GM12878 (cell line): ENCODE data around the gene GGT5. TPM values are rescaled to one million over a fixed set of nuclear protein-coding genes. Genes with fewer than 3 reads are reported as not detected.

Experiments
- ATAC-seq: fragments of 200-7000 bp; cut with Tn5 transposase; 3 replicates; pipeline ENCODE4 v1.9.1; 2020; ENCODE audit warnings: mild to moderate bottlenecking, moderate library complexity
- BruUV-seq: library from RNA; stranded (reverse); fragments of 400-500 nt; replicated peaks from 2 replicates; lab custom pipeline; 2021; lab: Mats Ljungman, UMichigan
- CTCF ChIA-PET: fragments of 300-600 bp; sonication (Branson Sonifier 250); formaldehyde crosslinking; extraction: SDS; loops from one replicate; lab custom pipeline; 2021; ENCODE audit warnings: inconsistent platforms; lab: Yijun Ruan, JAX
- POLR2A ChIA-PET: fragments of 350-600 bp; formaldehyde crosslinking; extraction: SDS; loops from one replicate; lab custom pipeline; 2021; ENCODE audit warnings: inconsistent platforms; lab: Charles Lee
- RAD21 ChIA-PET: fragments of 300-600 bp; sonication (Branson Sonifier 250); formaldehyde crosslinking; loops from one replicate; lab custom pipeline; 2023; ENCODE audit warnings: antibody characterized with exemption; ENCODE audit not compliant: unreplicated experiment; lab: Charles Lee
- SMC1A ChIA-PET: fragments of 300-600 bp; sonication (Branson Sonifier 250); formaldehyde crosslinking; loops from one replicate; lab custom pipeline; 2023; ENCODE audit not compliant: unreplicated experiment, uncharacterized antibody; lab: Charles Lee
- DNase-seq: peaks from one replicate; pipeline ENCODE4 v3.0.0-alpha.2; 2011; ENCODE audit warnings: low read depth, low spot score
- FAIRE-seq: peaks from 3 replicates; lab custom pipeline; 2011; peaks lifted over from hg19 to GRCh38; lab: Jason Lieb, UNC
- H2AFZ ChIP-seq: 2 replicates; pipeline ENCODE4 v1.6.0; 2011; ENCODE audit warnings: low read depth, low read length, control low read depth; ENCODE audit not compliant: control insufficient read depth
- H3K27ac ChIP-seq: 2 replicates; pipeline ENCODE4 v1.5.1; 2011; ENCODE audit warnings: control low read depth; ENCODE audit not compliant: control insufficient read depth, insufficient read depth
- H3K27me3 ChIP-seq, 2 experiments: replicated peaks in 1 of 2; 2 replicates each; pipeline versions ENCODE4 v1.6.0 to v1.6.1; 2011; ENCODE audit warnings: low read length in 1 of 2; ENCODE audit not compliant: control insufficient read depth in 2 of 2, insufficient read depth in 2 of 2
- H3K36me3 ChIP-seq, 2 experiments: 2 replicates each; pipeline ENCODE4 v1.5.1; 2011; ENCODE audit warnings: low read length in 1 of 2; ENCODE audit not compliant: control insufficient read depth in 2 of 2, insufficient read depth in 2 of 2
- H3K4me1 ChIP-seq: 2 replicates; pipeline ENCODE4 v1.6.1; 2011; ENCODE audit warnings: mild to moderate bottlenecking, low read length, moderate library complexity, mixed read lengths; ENCODE audit not compliant: control insufficient read depth, insufficient read depth
- H3K4me2 ChIP-seq: 2 replicates; pipeline ENCODE4 v1.6.0; 2011; ENCODE audit warnings: control low read depth; ENCODE audit not compliant: control insufficient read depth, insufficient read depth
- H3K4me3 ChIP-seq: fragments of 200-600 bp; sonication (generic); 2 replicates; pipeline ENCODE4 v1.5.1; 2016
- H3K79me2 ChIP-seq: 2 replicates; pipeline ENCODE4 v1.6.0; 2011; ENCODE audit warnings: low read length; ENCODE audit not compliant: control insufficient read depth, insufficient read depth
- H3K9ac ChIP-seq: 2 replicates; pipeline ENCODE4 v1.8.0; 2011; ENCODE audit warnings: low read length, control low read depth, mixed read lengths; ENCODE audit not compliant: control insufficient read depth, insufficient read depth
- H3K9me3 ChIP-seq: replicated peaks from 3 replicates; pipeline ENCODE4 v1.5.1; 2011; ENCODE audit warnings: mild to moderate bottlenecking, low read length; ENCODE audit not compliant: control insufficient read depth, insufficient read depth
- H4K20me1 ChIP-seq: 2 replicates; pipeline ENCODE4 v1.6.0; 2011; ENCODE audit not compliant: control insufficient read depth, insufficient read depth
- CTCF ChIP-seq, 3 experiments: IDR thresholded peaks in 2 of 3; conservative IDR thresholded peaks in 1 of 3; 2 replicates each; pipeline ENCODE4 v1.5.1; 2011; ENCODE audit warnings: low read depth in 3 of 3, low read length in 3 of 3, mild to moderate bottlenecking in 3 of 3, control low read depth in 2 of 3, moderate library complexity in 2 of 3, inconsistent platforms in 1 of 3, mixed read lengths in 1 of 3; ENCODE audit not compliant: control insufficient read depth in 2 of 3, insufficient read depth in 1 of 3; ENCODE audit errors: extremely low read depth in 1 of 3
- EP300 ChIP-seq, 2 experiments: fragments of 150-350 bp in 1 of 2; IDR thresholded peaks; 2 replicates each; pipeline ENCODE4 v1.6.1; 2011 to 2012; ENCODE audit warnings: low read depth in 2 of 2, low read length in 2 of 2, borderline replicate concordance in 1 of 2, improper control_type of control experiment in 1 of 2, inconsistent platforms in 1 of 2; ENCODE audit not compliant: control insufficient read depth in 1 of 2
- FOS ChIP-seq: IDR thresholded peaks from 3 replicates; pipeline ENCODE4 v1.6.1; 2011; ENCODE audit warnings: borderline replicate concordance; ENCODE audit not compliant: insufficient read length; ENCODE audit errors: extremely low read depth
- GABPA ChIP-seq: IDR thresholded peaks from 2 replicates; pipeline ENCODE4 v1.6.1; 2014; ENCODE audit warnings: antibody characterized with exemption, low read depth, mild to moderate bottlenecking, inconsistent platforms
- HCFC1 ChIP-seq: fragments of 150-350 bp; IDR thresholded peaks from 2 replicates; pipeline ENCODE4 v1.6.1; 2014; ENCODE audit warnings: low read length
- MLLT1 ChIP-seq: fragments of 450-650 bp; IDR thresholded peaks from 2 replicates; pipeline ENCODE4 v1.6.1; 2016; ENCODE audit warnings: mild to moderate bottlenecking
- NR2F1 ChIP-seq: fragments of 450-650 bp; conservative IDR thresholded peaks from 2 replicates; pipeline ENCODE4 v1.6.1; 2017; ENCODE audit warnings: mild to moderate bottlenecking
- POLR2A ChIP-seq: IDR thresholded peaks from 2 replicates; pipeline ENCODE4 v1.6.1; 2011; ENCODE audit warnings: low read depth, mild to moderate bottlenecking, low read length
- RAD51 ChIP-seq: fragments of 450-650 bp; IDR thresholded peaks from 2 replicates; pipeline ENCODE4 v1.6.1; 2016; ENCODE audit warnings: moderate library complexity, mild to moderate bottlenecking, inconsistent platforms
- SIX5 ChIP-seq: IDR thresholded peaks from 2 replicates; pipeline ENCODE4 v1.6.1; 2011; ENCODE audit warnings: mild to moderate bottlenecking, low read depth, low read length, moderate library complexity; ENCODE audit not compliant: severe bottlenecking
- SPI1 ChIP-seq: IDR thresholded peaks from 2 replicates; pipeline ENCODE4 v1.6.1; 2011; ENCODE audit warnings: low read depth, mild to moderate bottlenecking, low read length, moderate library complexity, borderline replicate concordance; ENCODE audit not compliant: insufficient read depth
- SREBF1 ChIP-seq: IDR thresholded peaks from 2 replicates; pipeline ENCODE4 v1.6.1; 2012; ENCODE audit warnings: mild to moderate bottlenecking, low read length
- STAT1 ChIP-seq: fragments of 450-650 bp; conservative IDR thresholded peaks from 2 replicates; pipeline ENCODE4 v1.6.1; 2014; ENCODE audit warnings: antibody characterized with exemption, mild to moderate bottlenecking
- USF1 ChIP-seq: IDR thresholded peaks from 2 replicates; pipeline ENCODE4 v1.6.1; 2011; ENCODE audit warnings: borderline replicate concordance, low read depth, mild to moderate bottlenecking, moderate library complexity, mixed read lengths, low read length; ENCODE audit not compliant: insufficient read depth; ENCODE audit errors: extremely low read length
- YBX1 ChIP-seq: fragments of 450-650 bp; IDR thresholded peaks from 2 replicates; pipeline ENCODE4 v1.6.1; 2016; ENCODE audit warnings: antibody characterized with exemption
- ZNF217 ChIP-seq: fragments of 450-650 bp; IDR thresholded peaks from 2 replicates; pipeline ENCODE4 v1.6.1; 2017; ENCODE audit warnings: antibody characterized with exemption, mild to moderate bottlenecking
- ZNF384 ChIP-seq: IDR thresholded peaks from 2 replicates; pipeline ENCODE4 v1.6.1; 2012; ENCODE audit warnings: low read depth, mild to moderate bottlenecking, low read length, improper control_type of control experiment, borderline replicate concordance
- ZNF622 ChIP-seq: fragments of 450-650 bp; IDR thresholded peaks from 2 replicates; pipeline ENCODE4 v1.6.1; 2017; ENCODE audit warnings: mild to moderate bottlenecking, inconsistent platforms
- WGBS: methylation state at CpG from one replicate; pipeline ENCODE4 v1.1.6; 2016; ENCODE audit warnings: low lambda C conversion rate; ENCODE audit not compliant: insufficient replicate concordance, insufficient coverage; ENCODE audit errors: missing lambda C conversion rate; 5-methylcytosine and 5-hydroxymethylcytosine counted together
- in situ Hi-C: fragments of 300-500 bp; cut with MboI; formaldehyde crosslinking; loops from 9 replicates; pipeline ENCODE4 v1.14.3; 2018; ENCODE audit warnings: mixed read lengths
- intact Hi-C: fragments of 100-400 bp; cut with micrococcal nuclease; formaldehyde crosslinking; loops from one replicate; pipeline ENCODE4 v1.14.2; 2022; ENCODE audit not compliant: unreplicated experiment
- polyA plus RNA-seq, 11 experiments: library from polyadenylated mRNA; depleted of rRNA in 4 of 11; unstranded in 6 of 11; stranded (reverse) in 5 of 11; fragments of >200 nt; fragmentation: Nextera tagmentation in 4 of 11; fragmentation: Illumina TruSeq in 1 of 11; extraction: Ambion mirVana in 4 of 11; extraction: Trizol in 1 of 11; gene quantifications; 1 replicate in 1 of 11; 2 replicates in 10 of 11; pipeline versions ENCODE4 v1.2.1 to v1.2.3, GENCODE V29; 2011 to 2016; ENCODE audit warnings: inconsistent platforms in 2 of 11, missing spikeins in 2 of 11, low read depth in 1 of 11
- total RNA-seq, 4 experiments: library from RNA; depleted of rRNA in 3 of 4; stranded (reverse); fragments of >200 nt in 3 of 4; fragmentation: Illumina TruSeq in 1 of 4; extraction: Trizol in 1 of 4; gene quantifications; 2 replicates each; pipeline versions ENCODE4 v1.2.1 to v1.2.3, GENCODE V29; 2013 to 2021

Gene GGT5
- total and polyA plus RNA-seq, 10 of the 15 experiments (the other 5 are each of a cell fraction or from before 2014, with no cell fraction given): 0.34 TPM; not detected in 9

GRCh38 chr22:24185501-24186351 lies 59.2 kb downstream of the GGT5 start:
- DNase-seq (no peak), ATAC-seq (no peak), FAIRE-seq (no peak)
- H3K79me2 ChIP-seq: no peaks in the 10 kb centered on the region
- no peak overlapping the region for H3K4me3 ChIP-seq
- TF ChIP-seq HCFC1 (no peak), FOS (no peak), EP300 (IDR thresholded peaks at IDR 0.05; ENCODE audit: borderline replicate concordance in 1 of 2, control insufficient read depth in 1 of 2, low read depth in 2 of 2, low read length in 2 of 2) (no peak), NR2F1 (no peak), MLLT1 (no peak), GABPA (no peak), USF1 (no peak), YBX1 (no peak), STAT1 (no peak), POLR2A (no peak), ZNF217 (no peak), ZNF622 (no peak), CTCF (IDR thresholded peaks at IDR 0.05 in 2 of 3, conservative IDR thresholded peaks at IDR 0.05 in 1 of 3; ENCODE audit: control insufficient read depth in 2 of 3, extremely low read depth in 1 of 3, insufficient read depth in 1 of 3, low read depth in 3 of 3, low read length in 3 of 3) (no peak), ZNF384 (no peak), SPI1 (no peak), SIX5 (no peak), RAD51 (no peak), SREBF1 (no peak)
- H3K27ac ChIP-seq: no peak overlapping the region
- H2AFZ ChIP-seq: no peak overlapping the region
- H4K20me1 ChIP-seq: no peaks in the 10 kb centered on the region
- H3K4me2 ChIP-seq: no peak overlapping the region
- no peaks in the 10 kb centered on the region; the same call in 1 of the 2 replicates for H3K4me1 ChIP-seq
- in situ Hi-C loops (no loop called here), intact Hi-C loops (loop anchor here (5.0 kb wide), 1 partner anchor 62 kb away; the partner anchor contains the start of gene GGT5)
- H3K9ac ChIP-seq: no peak overlapping the region
- H3K9me3 ChIP-seq: no peaks in the 10 kb centered on the region
- SMC1A ChIA-PET: no interaction called here
- RAD21 ChIA-PET: no interaction called here
- 77% methylated on average over 50 of the region's 51 CpGs for WGBS
- no peaks in the 10 kb centered on the region for H3K27me3 ChIP-seq
- H3K36me3 ChIP-seq: no peaks in the 10 kb centered on the region
- POLR2A ChIA-PET: no interaction called here
- CTCF ChIA-PET: interaction anchor here (0.6 to 1.4 kb wide), 3 partner anchors 45 to 292 kb away, joined by 3 to 4 read pairs (median 4); partner anchors contain the start of gene MIF
- BruUV-seq: no TSS peak
